ENCODE results near the gene LRRC70.
"Not testable (repeated sequence)": the region's sequence is repeated elsewhere in the genome, so short reads cannot be mapped to it uniquely, and the experiment has no call there.

The LRRC70 gene

GRCh38 chr5:62607615-62608014, 29.0 kb downstream of the LRRC70 start:
- no peaks in the 10 kb centered on the region for H3K27me3 Mint-ChIP-seq
- peaks cover 36% of the 10 kb centered on the region for H3K4me1 Mint-ChIP-seq (ENCODE audit: low read depth)
- DNase-seq = no peak
- no peak overlapping the region for H3K4me3 Mint-ChIP-seq
- no peak overlapping the region for H3K27ac Mint-ChIP-seq
- peaks cover 74% of the 10 kb centered on the region for H3K36me3 Mint-ChIP-seq (ENCODE audit: low read depth)
- peaks cover 2% of the 10 kb centered on the region for H3K9me3 Mint-ChIP-seq

- no peak overlapping the region for H3K4me3 Mint-ChIP-seq
- no peaks in the 10 kb centered on the region for H3K27me3 Mint-ChIP-seq
- H3K36me3 Mint-ChIP-seq (ENCODE audit: low read depth) = peaks cover 72% of the 10 kb centered on the region
- H3K27ac Mint-ChIP-seq = no peak overlapping the region
- peaks cover 32% of the 10 kb centered on the region for H3K4me1 Mint-ChIP-seq (ENCODE audit: low read depth)
- H3K9me3 Mint-ChIP-seq = peaks cover 2% of the 10 kb centered on the region
- DNase-seq = no peak
These were observed 30.2 kb downstream of the LRRC70 start for GRCh38 chr5:62608529-62609511.

GRCh38 chr5:62614355-62614754, 35.7 kb downstream of the LRRC70 start:
- DNase-seq = no peak
- peaks cover 4% of the 10 kb centered on the region for H3K4me1 Mint-ChIP-seq (ENCODE audit: low read depth)
- peaks cover 48% of the 10 kb centered on the region for H3K36me3 Mint-ChIP-seq (ENCODE audit: low read depth)
- no peak overlapping the region for H3K4me3 Mint-ChIP-seq
- no peaks in the 10 kb centered on the region for H3K27me3 Mint-ChIP-seq
- H3K9me3 Mint-ChIP-seq = no peaks in the 10 kb centered on the region
- no peak overlapping the region for H3K27ac Mint-ChIP-seq

- no peak overlapping the region for H3K27ac Mint-ChIP-seq
- peaks cover 35% of the 10 kb centered on the region for H3K36me3 Mint-ChIP-seq (ENCODE audit: low read depth)
- H3K4me3 Mint-ChIP-seq = no peak overlapping the region
These were observed 38.1 kb downstream of the LRRC70 start for GRCh38 chr5:62616615-62617277.

GRCh38 chr5:62617943-62618342, 39.3 kb downstream of the LRRC70 start:
- no peak for DNase-seq
- Mint-ChIP-seq H3K36me3 (ENCODE audit: low read depth) (peaks cover 29% of the 10 kb centered on the region), H3K27ac (no peak overlapping the region)

More at GRCh38 chr5:62616615-62617277, 38.1 kb downstream of the LRRC70 start:
- no peaks in the 10 kb centered on the region for H3K9me3 Mint-ChIP-seq
- H3K4me1 Mint-ChIP-seq (ENCODE audit: low read depth) = peaks cover 6% of the 10 kb centered on the region
- H3K27me3 Mint-ChIP-seq = no peaks in the 10 kb centered on the region
- no peak for DNase-seq

GRCh38 chr5:62620761-62621160, 42.1 kb downstream of the LRRC70 start:
- no peak for DNase-seq
- Mint-ChIP-seq H3K4me1 (ENCODE audit: low read depth) (peaks cover 3% of the 10 kb centered on the region), H3K27me3 (no peaks in the 10 kb centered on the region)

More at GRCh38 chr5:62617943-62618342, 39.3 kb downstream of the LRRC70 start:
- peaks cover 6% of the 10 kb centered on the region for H3K4me1 Mint-ChIP-seq (ENCODE audit: low read depth)
- H3K4me3 Mint-ChIP-seq = no peak overlapping the region
- H3K27me3 Mint-ChIP-seq = no peaks in the 10 kb centered on the region
- H3K9me3 Mint-ChIP-seq = no peaks in the 10 kb centered on the region

GRCh38 chr5:62621280-62621679, 42.7 kb downstream of the LRRC70 start:
- peaks cover 24% of the 10 kb centered on the region for H3K36me3 Mint-ChIP-seq (ENCODE audit: low read depth)
- H3K27me3 Mint-ChIP-seq = no peaks in the 10 kb centered on the region
- no peaks in the 10 kb centered on the region for H3K9me3 Mint-ChIP-seq
- H3K4me1 Mint-ChIP-seq (ENCODE audit: low read depth) = peaks cover 3% of the 10 kb centered on the region
- no peak overlapping the region for H3K27ac Mint-ChIP-seq
- no peak overlapping the region for H3K4me3 Mint-ChIP-seq
- DNase-seq = no peak

More at GRCh38 chr5:62620761-62621160, 42.1 kb downstream of the LRRC70 start:
- Mint-ChIP-seq H3K9me3 (no peaks in the 10 kb centered on the region), H3K36me3 (ENCODE audit: low read depth) (peaks cover 19% of the 10 kb centered on the region), H3K4me3 (no peak overlapping the region), H3K27ac (no peak overlapping the region)

- Mint-ChIP-seq H3K36me3 (ENCODE audit: low read depth) (peaks cover 39% of the 10 kb centered on the region), H3K27ac (no peak overlapping the region), H3K27me3 (no peaks in the 10 kb centered on the region), H3K4me1 (ENCODE audit: low read depth) (peaks cover 3% of the 10 kb centered on the region), H3K4me3 (no peak overlapping the region), H3K9me3 (no peaks in the 10 kb centered on the region)
- DNase-seq = no peak
These were observed 44.7 kb downstream of the LRRC70 start for GRCh38 chr5:62623271-62623670.

- not testable (repeated sequence) for H3K27me3 Mint-ChIP-seq; H3K4me3 Mint-ChIP-seq; H3K9me3 Mint-ChIP-seq; H3K4me1 Mint-ChIP-seq (ENCODE audit: low read depth); DNase-seq; H3K27ac Mint-ChIP-seq
- H3K36me3 Mint-ChIP-seq (ENCODE audit: low read depth) = peaks cover 50% of the 10 kb centered on the region
These were observed 45.8 kb downstream of the LRRC70 start for GRCh38 chr5:62624436-62624835.

GRCh38 chr5:62626534-62626933, 47.9 kb downstream of the LRRC70 start:
- DNase-seq = no peak

GRCh38 chr5:62627121-62627520, 48.5 kb downstream of the LRRC70 start:
- DNase-seq = no peak
- H3K27ac Mint-ChIP-seq = no peak overlapping the region
- no peaks in the 10 kb centered on the region for H3K27me3 Mint-ChIP-seq
- no peaks in the 10 kb centered on the region for H3K4me1 Mint-ChIP-seq (ENCODE audit: low read depth)
- H3K9me3 Mint-ChIP-seq = no peaks in the 10 kb centered on the region
- H3K36me3 Mint-ChIP-seq (ENCODE audit: low read depth) = peaks cover 59% of the 10 kb centered on the region
- no peak overlapping the region for H3K4me3 Mint-ChIP-seq

More at GRCh38 chr5:62626534-62626933, 47.9 kb downstream of the LRRC70 start:
- Mint-ChIP-seq H3K36me3 (ENCODE audit: low read depth) (peaks cover 57% of the 10 kb centered on the region), H3K27ac (no peak overlapping the region), H3K9me3 (no peaks in the 10 kb centered on the region), H3K27me3 (no peaks in the 10 kb centered on the region), H3K4me1 (ENCODE audit: low read depth) (no peaks in the 10 kb centered on the region), H3K4me3 (no peak overlapping the region)

- Mint-ChIP-seq H3K27ac (no peak overlapping the region), H3K27me3 (no peaks in the 10 kb centered on the region), H3K4me3 (no peak overlapping the region)
These were observed 49.3 kb downstream of the LRRC70 start for GRCh38 chr5:62627901-62628300.

More at GRCh38 chr5:62627901-62628300, 49.3 kb downstream of the LRRC70 start:
- H3K9me3 Mint-ChIP-seq = no peaks in the 10 kb centered on the region
- DNase-seq = no peak
- H3K36me3 Mint-ChIP-seq (ENCODE audit: low read depth) = peaks cover 59% of the 10 kb centered on the region
- H3K4me1 Mint-ChIP-seq (ENCODE audit: low read depth) = no peaks in the 10 kb centered on the region
